Fibroblast of skin of back (primary cell): Measurements from ENCODE around the gene HPD.
"Not testable (repeated sequence)": the region's sequence is repeated elsewhere in the genome, so short reads cannot be mapped to it uniquely, and the experiment has no call there.

Source experiments
- DNase-seq: peaks from one replicate; pipeline ENCODE4 v3.0.0-alpha.2; 2013

Gene HPD

GRCh38 chr12:121861636-121862254 lies 3.1 kb upstream of the HPD start:
- no peak for DNase-seq

- DNase-seq: not testable (repeated sequence)
These were observed 2.0 kb upstream of the HPD start for GRCh38 chr12:121860699-121861098.

- no peak for DNase-seq
These were observed 1.6 kb upstream of the HPD start for GRCh38 chr12:121860257-121860656.

GRCh38 chr12:121858318-121858661 lies 369 bp downstream of the HPD start:
- DNase-seq: no peak

GRCh38 chr12:121857322-121858246 lies 1.1 kb downstream of the HPD start:
- DNase-seq: no peak

GRCh38 chr12:121852392-121852791 lies 6.3 kb downstream of the HPD start:
- DNase-seq: not testable (repeated sequence)

- DNase-seq: no peak
These were observed 9.0 kb downstream of the HPD start for GRCh38 chr12:121849665-121850064.

- no peak for DNase-seq
These were observed 9.4 kb downstream of the HPD start for GRCh38 chr12:121849211-121849610.

- no peak for DNase-seq
These were observed 13.0 kb downstream of the HPD start for GRCh38 chr12:121845701-121846100.

GRCh38 chr12:121843236-121843982 lies 15.2 kb downstream of the HPD start:
- no peak for DNase-seq

GRCh38 chr12:121839993-121840761 lies 18.5 kb downstream of the HPD start:
- DNase-seq: no peak

GRCh38 chr12:121839106-121839992 lies 19.3 kb downstream of the HPD start:
- DNase-seq: peak; percentile 95

- DNase-seq: no peak
These were observed 20.5 kb downstream of the HPD start for GRCh38 chr12:121838126-121838525.

- DNase-seq: no peak
These were observed 21.0 kb downstream of the HPD start for GRCh38 chr12:121837680-121838079.

- DNase-seq: no peak
These were observed 27.0 kb downstream of the HPD start for GRCh38 chr12:121831571-121832245.

- no peak for DNase-seq
These were observed 27.9 kb downstream of the HPD start for GRCh38 chr12:121830588-121831265.

- no peak for DNase-seq
These were observed 28.5 kb downstream of the HPD start for GRCh38 chr12:121830134-121830533.

- no peak for DNase-seq
These were observed 29.3 kb downstream of the HPD start for GRCh38 chr12:121829250-121829918.

- no peak for DNase-seq
These were observed 29.8 kb downstream of the HPD start for GRCh38 chr12:121828826-121829225.

- DNase-seq: no peak
These were observed 30.4 kb downstream of the HPD start for GRCh38 chr12:121828306-121828705.
